ENCODE results near the gene TFDP1.

DNA sequence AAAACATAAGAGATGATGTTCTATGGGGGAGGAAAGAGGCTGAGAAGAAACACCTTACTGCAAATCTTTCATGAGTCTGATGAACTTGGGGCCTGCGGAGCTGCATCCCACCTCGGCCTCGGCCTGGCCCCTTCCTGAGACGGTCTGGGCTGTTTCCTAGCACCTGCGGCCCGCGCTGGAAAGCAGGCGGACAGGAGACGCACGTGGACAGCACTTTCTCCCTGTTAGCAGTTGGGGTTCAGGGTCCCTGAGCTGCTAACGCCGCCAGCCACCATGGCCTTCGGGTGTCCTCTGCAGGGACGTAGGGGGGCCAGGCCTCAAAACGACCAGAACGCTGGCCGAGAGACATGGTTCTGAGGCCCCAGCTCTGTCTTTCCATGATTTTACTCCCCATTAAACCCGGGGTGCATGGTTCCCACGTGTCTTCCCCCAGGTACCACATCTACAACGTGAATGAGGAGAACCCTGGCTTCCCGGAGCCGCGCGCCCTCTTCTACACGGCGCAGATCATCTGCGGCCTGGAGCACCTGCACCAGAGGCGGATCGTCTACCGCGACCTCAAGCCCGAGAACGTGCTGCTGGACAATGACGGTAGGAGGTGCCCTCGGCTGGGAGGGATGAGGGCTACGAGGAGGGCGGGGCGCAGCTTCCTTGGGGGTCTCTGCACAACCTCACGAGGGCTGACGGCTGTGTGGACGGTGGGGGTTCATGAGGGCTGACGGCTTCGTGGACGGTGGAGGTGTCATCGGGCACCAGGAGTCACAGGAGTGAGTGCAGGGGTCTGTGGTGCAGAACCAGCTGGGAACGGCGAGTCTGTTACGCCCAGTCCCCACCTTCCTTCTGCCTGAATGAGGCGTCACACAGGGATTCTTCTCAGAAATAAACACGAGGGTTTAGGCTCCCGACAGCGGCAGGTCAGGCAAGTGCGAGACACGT is 86.8 kb downstream of the TFDP1 start:
- TF ChIP-seq CTCF (IDR thresholded peaks at IDR 0.05; ENCODE audit: insufficient read depth, low read length, poor library complexity, severe bottlenecking) = no peak
- no peak for TF ChIP-seq EZH2phosphoT487 (conservative IDR thresholded peaks at IDR 0.05; ENCODE audit: low read length)
